Measurements from ENCODE around the gene NOP16.

DNA sequence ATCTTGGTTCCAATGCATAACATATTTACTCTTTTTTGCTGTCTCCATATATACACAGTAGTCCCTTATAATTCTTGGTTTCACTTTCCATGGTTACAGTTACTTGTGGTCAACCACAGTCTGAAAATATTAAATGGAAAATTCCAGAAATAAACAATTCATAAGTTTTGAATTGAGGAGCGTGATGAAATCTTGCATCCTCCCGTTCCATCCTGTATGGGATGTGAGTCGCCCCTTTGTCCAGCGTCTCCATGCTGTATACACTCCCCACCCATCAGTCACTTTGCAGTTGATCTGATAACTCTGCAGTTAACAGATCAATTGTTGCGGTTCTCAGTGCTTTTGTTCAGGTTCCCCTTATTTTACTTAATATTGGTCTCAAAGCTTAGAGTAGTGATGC, 48.3 kb upstream of the NOP16 start:
- TF ChIP-seq TAF1 (IDR thresholded peaks at IDR 0.05; ENCODE audit: low read depth) (no peak), YY1 (IDR thresholded peaks at IDR 0.05; ENCODE audit: low read depth) (no peak), REST (IDR thresholded peaks at IDR 0.05; ENCODE audit: low read depth) (no peak), MAX (IDR thresholded peaks at IDR 0.05) (no peak), EP300 (IDR thresholded peaks at IDR 0.05; ENCODE audit: borderline replicate concordance) (no peak), CEBPB (IDR thresholded peaks at IDR 0.05) (no peak), RAD21 (IDR thresholded peaks at IDR 0.05; ENCODE audit: low read depth) (no peak), TCF12 (IDR thresholded peaks at IDR 0.05; ENCODE audit: low read depth) (no peak), FOXM1 (IDR thresholded peaks at IDR 0.05; ENCODE audit: borderline replicate concordance, low read depth) (no peak), NFIC (IDR thresholded peaks at IDR 0.05) (no peak)
- TF ChIP-seq, protein P1, sequence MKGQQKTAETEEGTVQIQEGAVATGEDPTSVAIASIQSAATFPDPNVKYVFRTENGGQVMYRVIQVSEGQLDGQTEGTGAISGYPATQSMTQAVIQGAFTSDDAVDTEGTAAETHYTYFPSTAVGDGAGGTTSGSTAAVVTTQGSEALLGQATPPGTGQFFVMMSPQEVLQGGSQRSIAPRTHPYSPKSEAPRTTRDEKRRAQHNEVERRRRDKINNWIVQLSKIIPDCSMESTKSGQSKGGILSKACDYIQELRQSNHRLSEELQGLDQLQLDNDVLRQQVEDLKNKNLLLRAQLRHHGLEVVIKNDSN (IDR thresholded peaks at IDR 0.05), result no peak
